ENCODE data around the gene XRRA1. TPM values are rescaled to one million over a fixed set of nuclear protein-coding genes. Genes with fewer than 3 reads are reported as not detected.

Gene XRRA1
- total and polyA plus RNA-seq, 2 of the 13 experiments (the other 11 are each of a cell fraction or from before 2014, with no cell fraction given), result 7.6 to 10.5 TPM

DNA sequence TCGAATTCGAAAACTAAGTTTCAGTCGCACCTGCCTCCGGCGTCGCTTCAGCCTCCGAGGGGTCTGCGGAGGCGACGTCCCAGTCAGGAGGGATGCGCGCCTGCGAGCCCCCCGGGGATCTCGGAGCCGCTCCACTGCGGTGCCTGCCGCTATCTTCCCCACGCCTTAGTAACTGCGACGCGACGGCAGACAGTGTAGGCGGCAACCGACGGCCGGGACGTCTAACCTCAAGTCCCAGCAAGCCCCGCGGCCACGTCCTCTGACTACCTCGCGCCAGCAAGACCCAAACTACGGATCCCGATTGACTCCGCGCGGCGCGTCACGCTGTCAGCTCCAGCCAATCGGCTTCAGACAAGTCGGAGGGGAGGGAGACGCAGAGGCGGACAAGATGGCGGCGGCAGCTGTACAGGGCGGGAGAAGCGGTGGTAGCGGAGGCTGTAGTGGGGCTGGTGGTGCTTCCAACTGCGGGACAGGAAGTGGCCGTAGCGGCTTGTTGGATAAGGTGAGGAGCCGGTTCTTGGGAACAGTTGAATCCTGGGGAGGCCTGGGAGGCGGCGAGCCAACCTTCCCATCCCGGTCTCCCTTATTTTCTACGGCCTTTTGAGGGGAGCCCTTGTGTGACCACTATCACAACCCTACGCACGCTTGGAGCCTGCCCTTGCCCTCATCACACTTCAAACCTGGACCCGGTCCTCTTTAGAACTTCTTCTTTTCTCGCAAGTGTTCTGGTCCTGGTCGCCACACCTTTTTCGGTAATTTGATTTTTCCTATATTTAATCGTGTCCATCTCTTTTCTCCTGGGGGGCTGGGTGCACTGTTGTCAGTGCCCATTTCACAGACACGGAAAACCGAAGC lies at the start of gene XRRA1, which contains the start of gene SPCS2 (continued):
- TF ChIP-seq RBM22 (optimal IDR thresholded peaks at IDR 0.05; ENCODE audit: low read length), result no peak
- TF ChIP-seq ZNF430 (CRISPR knock-in tag; IDR thresholded peaks at IDR 0.05), result peak; percentile 88
- peak; percentile 77 for TF ChIP-seq CBFB (CRISPR knock-in tag; IDR thresholded peaks at IDR 0.05)
- TF ChIP-seq, protein P1, sequence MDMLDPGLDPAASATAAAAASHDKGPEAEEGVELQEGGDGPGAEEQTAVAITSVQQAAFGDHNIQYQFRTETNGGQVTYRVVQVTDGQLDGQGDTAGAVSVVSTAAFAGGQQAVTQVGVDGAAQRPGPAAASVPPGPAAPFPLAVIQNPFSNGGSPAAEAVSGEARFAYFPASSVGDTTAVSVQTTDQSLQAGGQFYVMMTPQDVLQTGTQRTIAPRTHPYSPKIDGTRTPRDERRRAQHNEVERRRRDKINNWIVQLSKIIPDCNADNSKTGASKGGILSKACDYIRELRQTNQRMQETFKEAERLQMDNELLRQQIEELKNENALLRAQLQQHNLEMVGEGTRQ (IDR thresholded peaks at IDR 0.05; ENCODE audit: low read depth, low read length), result peak; percentile 81
- TF ChIP-seq, protein P1 (CRISPR knock-in tag; IDR thresholded peaks at IDR 0.05; ENCODE audit: borderline replicate concordance), result peak; percentile 92
- TF ChIP-seq SAFB2 (CRISPR knock-in tag; IDR thresholded peaks at IDR 0.05; ENCODE audit: borderline replicate concordance, low read depth), result no peak; the same call in 1 of the 2 replicates
- TF ChIP-seq, protein P2, sequence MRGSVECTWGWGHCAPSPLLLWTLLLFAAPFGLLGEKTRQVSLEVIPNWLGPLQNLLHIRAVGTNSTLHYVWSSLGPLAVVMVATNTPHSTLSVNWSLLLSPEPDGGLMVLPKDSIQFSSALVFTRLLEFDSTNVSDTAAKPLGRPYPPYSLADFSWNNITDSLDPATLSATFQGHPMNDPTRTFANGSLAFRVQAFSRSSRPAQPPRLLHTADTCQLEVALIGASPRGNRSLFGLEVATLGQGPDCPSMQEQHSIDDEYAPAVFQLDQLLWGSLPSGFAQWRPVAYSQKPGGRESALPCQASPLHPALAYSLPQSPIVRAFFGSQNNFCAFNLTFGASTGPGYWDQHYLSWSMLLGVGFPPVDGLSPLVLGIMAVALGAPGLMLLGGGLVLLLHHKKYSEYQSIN (CRISPR knock-in tag; IDR thresholded peaks at IDR 0.05; ENCODE audit: borderline replicate concordance), result peak; percentile 79; the same call in 1 of the 2 replicates
- TF ChIP-seq, protein P3, sequence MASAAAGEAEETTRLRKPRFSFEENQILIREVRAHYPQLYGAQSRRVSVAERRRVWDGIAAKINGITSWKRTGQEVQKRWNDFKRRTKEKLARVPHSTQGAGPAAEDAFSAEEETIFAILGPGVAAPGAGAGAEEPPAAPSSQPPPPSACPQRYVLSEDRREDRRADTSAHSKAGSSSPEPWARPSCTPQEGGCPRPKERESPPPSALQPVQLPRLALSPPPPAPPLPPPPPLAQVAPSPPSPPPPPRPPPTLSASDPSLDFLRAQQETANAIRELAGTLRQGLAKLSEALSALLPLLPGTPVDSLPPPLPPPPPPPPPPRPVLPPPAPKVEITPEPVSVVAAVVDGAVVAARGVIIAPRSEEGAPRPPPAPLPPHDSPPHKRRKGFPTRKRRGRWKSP (CRISPR knock-in tag; IDR thresholded peaks at IDR 0.05), result peak; percentile 52; the same call in 1 of the 2 replicates
- peak; percentile 81; the same call in 1 of the 2 replicates for TF ChIP-seq PHF21A (CRISPR knock-in tag; IDR thresholded peaks at IDR 0.05)
- TF ChIP-seq, protein P4, sequence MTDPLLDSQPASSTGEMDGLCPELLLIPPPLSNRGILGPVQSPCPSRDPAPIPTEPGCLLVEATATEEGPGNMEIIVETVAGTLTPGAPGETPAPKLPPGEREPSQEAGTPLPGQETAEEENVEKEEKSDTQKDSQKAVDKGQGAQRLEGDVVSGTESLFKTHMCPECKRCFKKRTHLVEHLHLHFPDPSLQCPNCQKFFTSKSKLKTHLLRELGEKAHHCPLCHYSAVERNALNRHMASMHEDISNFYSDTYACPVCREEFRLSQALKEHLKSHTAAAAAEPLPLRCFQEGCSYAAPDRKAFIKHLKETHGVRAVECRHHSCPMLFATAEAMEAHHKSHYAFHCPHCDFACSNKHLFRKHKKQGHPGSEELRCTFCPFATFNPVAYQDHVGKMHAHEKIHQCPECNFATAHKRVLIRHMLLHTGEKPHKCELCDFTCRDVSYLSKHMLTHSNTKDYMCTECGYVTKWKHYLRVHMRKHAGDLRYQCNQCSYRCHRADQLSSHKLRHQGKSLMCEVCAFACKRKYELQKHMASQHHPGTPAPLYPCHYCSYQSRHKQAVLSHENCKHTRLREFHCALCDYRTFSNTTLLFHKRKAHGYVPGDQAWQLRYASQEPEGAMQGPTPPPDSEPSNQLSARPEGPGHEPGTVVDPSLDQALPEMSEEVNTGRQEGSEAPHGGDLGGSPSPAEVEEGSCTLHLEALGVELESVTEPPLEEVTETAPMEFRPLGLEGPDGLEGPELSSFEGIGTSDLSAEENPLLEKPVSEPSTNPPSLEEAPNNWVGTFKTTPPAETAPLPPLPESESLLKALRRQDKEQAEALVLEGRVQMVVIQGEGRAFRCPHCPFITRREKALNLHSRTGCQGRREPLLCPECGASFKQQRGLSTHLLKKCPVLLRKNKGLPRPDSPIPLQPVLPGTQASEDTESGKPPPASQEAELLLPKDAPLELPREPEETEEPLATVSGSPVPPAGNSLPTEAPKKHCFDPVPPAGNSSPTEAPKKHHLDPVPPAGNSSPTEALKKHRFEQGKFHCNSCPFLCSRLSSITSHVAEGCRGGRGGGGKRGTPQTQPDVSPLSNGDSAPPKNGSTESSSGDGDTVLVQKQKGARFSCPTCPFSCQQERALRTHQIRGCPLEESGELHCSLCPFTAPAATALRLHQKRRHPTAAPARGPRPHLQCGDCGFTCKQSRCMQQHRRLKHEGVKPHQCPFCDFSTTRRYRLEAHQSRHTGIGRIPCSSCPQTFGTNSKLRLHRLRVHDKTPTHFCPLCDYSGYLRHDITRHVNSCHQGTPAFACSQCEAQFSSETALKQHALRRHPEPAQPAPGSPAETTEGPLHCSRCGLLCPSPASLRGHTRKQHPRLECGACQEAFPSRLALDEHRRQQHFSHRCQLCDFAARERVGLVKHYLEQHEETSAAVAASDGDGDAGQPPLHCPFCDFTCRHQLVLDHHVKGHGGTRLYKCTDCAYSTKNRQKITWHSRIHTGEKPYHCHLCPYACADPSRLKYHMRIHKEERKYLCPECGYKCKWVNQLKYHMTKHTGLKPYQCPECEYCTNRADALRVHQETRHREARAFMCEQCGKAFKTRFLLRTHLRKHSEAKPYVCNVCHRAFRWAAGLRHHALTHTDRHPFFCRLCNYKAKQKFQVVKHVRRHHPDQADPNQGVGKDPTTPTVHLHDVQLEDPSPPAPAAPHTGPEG (CRISPR knock-in tag; IDR thresholded peaks at IDR 0.05), result peak; percentile 53; the same call in 1 of the 2 replicates
- TF ChIP-seq, protein P5, sequence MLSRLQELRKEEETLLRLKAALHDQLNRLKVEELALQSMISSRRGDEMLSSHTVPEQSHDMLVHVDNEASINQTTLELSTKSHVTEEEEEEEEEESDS (CRISPR knock-in tag; IDR thresholded peaks at IDR 0.05; ENCODE audit: borderline replicate concordance), result 0 out of 2 replicates have a peak, but pooled peaks have one; percentile 56
- TF ChIP-seq KDM5A (IDR thresholded peaks at IDR 0.05; ENCODE audit: borderline replicate concordance, low read length), result peak; percentile 73
- 0 out of 2 replicates have a peak, but pooled peaks have one; percentile 19 for TF ChIP-seq ZFP37 (CRISPR knock-in tag; IDR thresholded peaks at IDR 0.05; ENCODE audit: borderline replicate concordance)
